ENCODE measurements around the gene ITGA1. TPM values are rescaled to one million over a fixed set of nuclear protein-coding genes. Genes with fewer than 3 reads are reported as not detected.

The ITGA1 gene
- total and polyA plus RNA-seq, 2 of the 13 experiments (the other 11 are each of a cell fraction or from before 2014, with no cell fraction given): 23.1 to 28.6 TPM

- TF ChIP-seq CERS6 (CRISPR knock-in tag; IDR thresholded peaks at IDR 0.05) (no peak), ZNF883 (CRISPR knock-in tag; IDR thresholded peaks at IDR 0.05; ENCODE audit: not compliant biosample characterization) (no peak), ZNF354B (CRISPR knock-in tag; IDR thresholded peaks at IDR 0.05) (0 out of 2 replicates have a peak, but pooled peaks have one; percentile 67), PRDM4 (CRISPR knock-in tag; IDR thresholded peaks at IDR 0.05; ENCODE audit: borderline replicate concordance) (no peak), ZNF678 (CRISPR knock-in tag; IDR thresholded peaks at IDR 0.05) (no peak), E2F1 (CRISPR knock-in tag; IDR thresholded peaks at IDR 0.05) (no peak), ZZZ3 (CRISPR knock-in tag; IDR thresholded peaks at IDR 0.05; ENCODE audit: borderline replicate concordance) (no peak), ZNF770 (CRISPR knock-in tag; IDR thresholded peaks at IDR 0.05) (no peak), MYC (CRISPR knock-in tag; IDR thresholded peaks at IDR 0.05; ENCODE audit: borderline replicate concordance) (peak; percentile 55), ZNF616 (CRISPR knock-in tag; IDR thresholded peaks at IDR 0.05; ENCODE audit: low read depth) (no peak), KDM3A (CRISPR knock-in tag; IDR thresholded peaks at IDR 0.05; ENCODE audit: low read depth) (peak; percentile 51; the same call in 1 of the 2 replicates), PREB (CRISPR knock-in tag; IDR thresholded peaks at IDR 0.05) (no peak), ZNF652 (CRISPR knock-in tag; IDR thresholded peaks at IDR 0.05; ENCODE audit: borderline replicate concordance, low read depth) (no peak), SOX5 (CRISPR knock-in tag; IDR thresholded peaks at IDR 0.05; ENCODE audit: borderline replicate concordance) (peak; percentile 51; the same call in 1 of the 2 replicates), PBX2 (CRISPR knock-in tag; IDR thresholded peaks at IDR 0.05) (no peak), MLXIP (CRISPR knock-in tag; IDR thresholded peaks at IDR 0.05; ENCODE audit: borderline replicate concordance) (no peak)
Observed at GRCh38 chr5:52989025-52989780, 201.5 kb downstream of the ITGA1 start, which contains the start of gene ITGA2 (continued).

Data from HepG2 (cell line).